HepG2 (cell line): ENCODE data around the gene GLRB. TPM values are rescaled to one million over a fixed set of nuclear protein-coding genes. Genes with fewer than 3 reads are reported as not detected.

Source experiments
- BCL6 ChIP-seq: IDR thresholded peaks from 2 replicates; pipeline ENCODE4 v1.6.1; 2016; ENCODE audit warnings: missing genetic modification reagents, missing compliant biosample characterization
- ESRRA ChIP-seq: sonication (generic); formaldehyde crosslinking; IDR thresholded peaks from 2 replicates; pipeline ENCODE4 v1.5.1; 2020; ENCODE audit warnings: mild to moderate bottlenecking, low read depth, missing genetic modification reagents
- FOSL1 ChIP-seq: sonication (generic); formaldehyde crosslinking; IDR thresholded peaks from 2 replicates; pipeline ENCODE4 v1.9.0; 2021; ENCODE audit warnings: missing genetic modification reagents, borderline replicate concordance
- FOXK1 ChIP-seq: sonication (generic); formaldehyde crosslinking; IDR thresholded peaks from 2 replicates; pipeline ENCODE4 v1.4.0; 2020; ENCODE audit warnings: low read depth, missing genetic modification reagents, borderline replicate concordance
- GTF2F1 ChIP-seq: fragments of 150-350 bp; IDR thresholded peaks from 2 replicates; pipeline ENCODE4 v1.6.1; 2014; ENCODE audit warnings: low read length
- HDAC6 ChIP-seq: fragments of 200-600 bp; sonication (generic); IDR thresholded peaks from 2 replicates; pipeline ENCODE4 v1.7.0; 2017; ENCODE audit warnings: mild to moderate bottlenecking, antibody characterized with exemption, low read length, low read depth
- HOXA3 ChIP-seq: sonication (generic); formaldehyde crosslinking; IDR thresholded peaks from 2 replicates; pipeline ENCODE4 v1.5.0; 2020; ENCODE audit warnings: missing genetic modification reagents
- ISX ChIP-seq: sonication (generic); formaldehyde crosslinking; conservative IDR thresholded peaks from 2 replicates; pipeline ENCODE4 v1.5.0; 2020; ENCODE audit warnings: missing genetic modification reagents
- JUND ChIP-seq: sonication (generic); formaldehyde crosslinking; IDR thresholded peaks from 2 replicates; pipeline ENCODE4 v1.8.0; 2022; ENCODE audit warnings: mild to moderate bottlenecking, missing genetic modification reagents
- KDM5B ChIP-seq: sonication (generic); formaldehyde crosslinking; IDR thresholded peaks from 2 replicates; pipeline ENCODE4 v1.4.0; 2020; ENCODE audit warnings: missing genetic modification reagents, mild to moderate bottlenecking, borderline replicate concordance
- NFE2L2 ChIP-seq: fragments of 150-350 bp; IDR thresholded peaks from 2 replicates; pipeline ENCODE4 v1.6.1; 2014; ENCODE audit warnings: low read length
- RXRA ChIP-seq: sonication (generic); formaldehyde crosslinking; IDR thresholded peaks from 2 replicates; pipeline ENCODE4 v1.5.1; 2020; ENCODE audit warnings: missing genetic modification reagents
- TGIF2 ChIP-seq: IDR thresholded peaks from 2 replicates; pipeline ENCODE4 v1.6.1; 2016; ENCODE audit warnings: control low read depth, missing compliant biosample characterization
- ZFP37 ChIP-seq: sonication (generic); formaldehyde crosslinking; IDR thresholded peaks from 2 replicates; pipeline ENCODE4 v1.4.0; 2020; ENCODE audit warnings: missing genetic modification reagents, borderline replicate concordance
- ZNF333 ChIP-seq: sonication (generic); formaldehyde crosslinking; IDR thresholded peaks from 2 replicates; pipeline ENCODE4 v1.4.0; 2020; ENCODE audit warnings: mild to moderate bottlenecking, missing genetic modification reagents, borderline replicate concordance
- ZNF549 ChIP-seq: sonication (generic); formaldehyde crosslinking; IDR thresholded peaks from 2 replicates; pipeline ENCODE4 v1.5.0; 2020; ENCODE audit warnings: missing genetic modification reagents
- ZNF552 ChIP-seq: sonication (generic); formaldehyde crosslinking; IDR thresholded peaks from 2 replicates; pipeline ENCODE4 v1.9.0; 2022; ENCODE audit warnings: missing genetic modification reagents, mild to moderate bottlenecking, borderline replicate concordance
- ZNF776 ChIP-seq: sonication (generic); formaldehyde crosslinking; IDR thresholded peaks from 2 replicates; pipeline ENCODE4 v1.4.0; 2020; ENCODE audit warnings: mild to moderate bottlenecking, missing genetic modification reagents
- ZSCAN30 ChIP-seq: sonication (generic); formaldehyde crosslinking; IDR thresholded peaks from 2 replicates; pipeline ENCODE4 v1.5.0; 2020; ENCODE audit warnings: mild to moderate bottlenecking, missing genetic modification reagents
- polyA plus RNA-seq, 8 experiments: library from polyadenylated mRNA; depleted of rRNA in 3 of 8; stranded (reverse) in 7 of 8; unstranded in 1 of 8; fragments of >200 nt; fragmentation: Illumina TruSeq in 4 of 8; extraction: Trizol in 4 of 8; gene quantifications; 2 replicates each; pipeline versions ENCODE4 v1.2.1 to v1.2.3, GENCODE V29; 2011 to 2016; ENCODE audit warnings: low read depth in 4 of 8, missing spikeins in 1 of 8, mixed read lengths in 1 of 8; ENCODE audit not compliant: insufficient read depth in 1 of 8
- total RNA-seq, 5 experiments: library from RNA; depleted of rRNA; stranded (reverse); fragments of >200 nt; fragmentation: Illumina TruSeq; extraction: Trizol; gene quantifications; 2 replicates each; pipeline ENCODE4 v1.2.3, GENCODE V29; 2016; ENCODE audit warnings: low read depth in 1 of 5
- TF ChIP-seq, protein P1 (sequence below): sonication (generic); formaldehyde crosslinking; IDR thresholded peaks from 2 replicates; pipeline ENCODE4 v1.9.0; 2021; ENCODE audit warnings: missing genetic modification reagents, borderline replicate concordance
- TF ChIP-seq, protein P2 (sequence below): sonication (generic); formaldehyde crosslinking; IDR thresholded peaks from 2 replicates; pipeline ENCODE4 v1.8.1; 2023; ENCODE audit warnings: mild to moderate bottlenecking, inconsistent platforms, moderate library complexity, missing genetic modification reagents, borderline replicate concordance
- TF ChIP-seq, protein P3 (sequence below): sonication (generic); formaldehyde crosslinking; conservative IDR thresholded peaks from 2 replicates; pipeline ENCODE4 v1.4.0; 2020; ENCODE audit warnings: mild to moderate bottlenecking, missing genetic modification reagents, moderate library complexity

The GLRB gene
- total and polyA plus RNA-seq, 2 of the 13 experiments (the other 11 are each of a cell fraction or from before 2014, with no cell fraction given) = 0.17 to 0.24 TPM

DNA sequence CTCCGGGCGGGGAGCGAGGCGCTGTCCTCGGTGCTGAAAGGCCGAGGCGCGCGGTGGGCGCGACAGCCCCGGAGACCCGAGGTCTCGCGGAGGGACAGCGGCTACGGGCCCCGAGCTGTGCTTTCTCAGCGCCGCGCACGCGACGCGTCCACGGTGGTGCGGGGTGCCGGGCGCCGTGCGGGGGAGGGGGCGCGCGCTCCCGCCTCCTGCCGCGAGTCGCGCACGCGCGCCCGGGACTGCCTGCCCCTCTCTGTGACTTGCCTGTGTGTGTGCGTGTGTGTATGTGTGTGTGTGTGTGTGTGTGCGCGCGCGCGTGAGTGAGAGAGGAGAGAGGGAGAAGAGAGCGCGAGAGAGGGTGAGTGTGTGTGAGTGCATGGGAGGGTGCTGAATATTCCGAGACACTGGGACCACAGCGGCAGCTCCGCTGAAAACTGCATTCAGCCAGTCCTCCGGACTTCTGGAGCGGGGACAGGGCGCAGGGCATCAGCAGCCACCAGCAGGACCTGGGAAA is 144.5 kb downstream of the GLRB start, which contains the start of gene GRIA2 (continued):
- TF ChIP-seq, protein P1, sequence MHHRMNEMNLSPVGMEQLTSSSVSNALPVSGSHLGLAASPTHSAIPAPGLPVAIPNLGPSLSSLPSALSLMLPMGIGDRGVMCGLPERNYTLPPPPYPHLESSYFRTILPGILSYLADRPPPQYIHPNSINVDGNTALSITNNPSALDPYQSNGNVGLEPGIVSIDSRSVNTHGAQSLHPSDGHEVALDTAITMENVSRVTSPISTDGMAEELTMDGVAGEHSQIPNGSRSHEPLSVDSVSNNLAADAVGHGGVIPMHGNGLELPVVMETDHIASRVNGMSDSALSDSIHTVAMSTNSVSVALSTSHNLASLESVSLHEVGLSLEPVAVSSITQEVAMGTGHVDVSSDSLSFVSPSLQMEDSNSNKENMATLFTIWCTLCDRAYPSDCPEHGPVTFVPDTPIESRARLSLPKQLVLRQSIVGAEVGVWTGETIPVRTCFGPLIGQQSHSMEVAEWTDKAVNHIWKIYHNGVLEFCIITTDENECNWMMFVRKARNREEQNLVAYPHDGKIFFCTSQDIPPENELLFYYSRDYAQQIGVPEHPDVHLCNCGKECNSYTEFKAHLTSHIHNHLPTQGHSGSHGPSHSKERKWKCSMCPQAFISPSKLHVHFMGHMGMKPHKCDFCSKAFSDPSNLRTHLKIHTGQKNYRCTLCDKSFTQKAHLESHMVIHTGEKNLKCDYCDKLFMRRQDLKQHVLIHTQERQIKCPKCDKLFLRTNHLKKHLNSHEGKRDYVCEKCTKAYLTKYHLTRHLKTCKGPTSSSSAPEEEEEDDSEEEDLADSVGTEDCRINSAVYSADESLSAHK (CRISPR knock-in tag) = no peak
- TF ChIP-seq, protein P2, sequence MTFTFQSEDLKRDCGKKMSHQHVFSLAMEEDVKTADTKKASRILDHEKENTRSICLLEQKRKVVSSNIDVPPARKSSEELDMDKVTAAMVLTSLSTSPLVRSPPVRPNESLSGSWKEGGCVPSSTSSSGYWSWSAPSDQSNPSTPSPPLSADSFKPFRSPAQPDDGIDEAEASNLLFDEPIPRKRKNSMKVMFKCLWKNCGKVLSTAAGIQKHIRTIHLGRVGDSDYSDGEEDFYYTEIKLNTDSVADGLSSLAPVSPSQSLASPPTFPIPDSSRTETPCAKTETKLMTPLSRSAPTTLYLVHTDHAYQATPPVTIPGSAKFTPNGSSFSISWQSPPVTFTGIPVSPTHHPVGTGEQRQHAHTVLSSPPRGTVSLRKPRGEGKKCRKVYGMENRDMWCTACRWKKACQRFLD (CRISPR knock-in tag) = no peak
- TF ChIP-seq ESRRA (CRISPR knock-in tag) (no peak), TGIF2 (CRISPR knock-in tag) (peak; percentile 88), JUND (CRISPR knock-in tag) (0 out of 2 replicates have a peak, but pooled peaks have one; percentile 39), BCL6 (CRISPR knock-in tag) (peak; percentile 33; the same call in 1 of the 2 replicates), HDAC6 (no peak), HOXA3 (CRISPR knock-in tag) (peak; percentile 47; the same call in 1 of the 2 replicates), NFE2L2 (no peak), GTF2F1 (no peak), ZNF549 (CRISPR knock-in tag) (no peak), KDM5B (CRISPR knock-in tag) (peak; percentile 59; the same call in 1 of the 2 replicates), RXRA (CRISPR knock-in tag) (no peak), FOSL1 (CRISPR knock-in tag) (no peak), ZSCAN30 (CRISPR knock-in tag) (no peak), ISX (no peak), ZFP37 (CRISPR knock-in tag) (no peak), ZNF552 (no peak), FOXK1 (peak; percentile 48; the same call in 1 of the 2 replicates), ZNF333 (CRISPR knock-in tag) (peak; percentile 55; the same call in 1 of the 2 replicates), ZNF776 (CRISPR knock-in tag) (peak; percentile 25; the same call in 1 of the 2 replicates)
- TF ChIP-seq, protein P3, sequence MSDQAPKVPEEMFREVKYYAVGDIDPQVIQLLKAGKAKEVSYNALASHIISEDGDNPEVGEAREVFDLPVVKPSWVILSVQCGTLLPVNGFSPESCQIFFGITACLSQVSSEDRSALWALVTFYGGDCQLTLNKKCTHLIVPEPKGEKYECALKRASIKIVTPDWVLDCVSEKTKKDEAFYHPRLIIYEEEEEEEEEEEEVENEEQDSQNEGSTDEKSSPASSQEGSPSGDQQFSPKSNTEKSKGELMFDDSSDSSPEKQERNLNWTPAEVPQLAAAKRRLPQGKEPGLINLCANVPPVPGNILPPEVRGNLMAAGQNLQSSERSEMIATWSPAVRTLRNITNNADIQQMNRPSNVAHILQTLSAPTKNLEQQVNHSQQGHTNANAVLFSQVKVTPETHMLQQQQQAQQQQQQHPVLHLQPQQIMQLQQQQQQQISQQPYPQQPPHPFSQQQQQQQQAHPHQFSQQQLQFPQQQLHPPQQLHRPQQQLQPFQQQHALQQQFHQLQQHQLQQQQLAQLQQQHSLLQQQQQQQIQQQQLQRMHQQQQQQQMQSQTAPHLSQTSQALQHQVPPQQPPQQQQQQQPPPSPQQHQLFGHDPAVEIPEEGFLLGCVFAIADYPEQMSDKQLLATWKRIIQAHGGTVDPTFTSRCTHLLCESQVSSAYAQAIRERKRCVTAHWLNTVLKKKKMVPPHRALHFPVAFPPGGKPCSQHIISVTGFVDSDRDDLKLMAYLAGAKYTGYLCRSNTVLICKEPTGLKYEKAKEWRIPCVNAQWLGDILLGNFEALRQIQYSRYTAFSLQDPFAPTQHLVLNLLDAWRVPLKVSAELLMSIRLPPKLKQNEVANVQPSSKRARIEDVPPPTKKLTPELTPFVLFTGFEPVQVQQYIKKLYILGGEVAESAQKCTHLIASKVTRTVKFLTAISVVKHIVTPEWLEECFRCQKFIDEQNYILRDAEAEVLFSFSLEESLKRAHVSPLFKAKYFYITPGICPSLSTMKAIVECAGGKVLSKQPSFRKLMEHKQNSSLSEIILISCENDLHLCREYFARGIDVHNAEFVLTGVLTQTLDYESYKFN (CRISPR knock-in tag) = no peak
